HL-60 (cell line): Measurements from ENCODE around the gene MOCS3.

Experiments used
- DNase-seq, 2 experiments: peaks; one replicate each; pipeline ENCODE4 v3.0.0-alpha.2; 2010 to 2020; ENCODE audit warnings: low read depth in 1 of 2, low spot score in 1 of 2
- H3K27ac ChIP-seq: fragments of 250-450 bp; sonication (Bioruptor Pico); replicated peaks from 2 replicates; pipeline ENCODE4 v1.5.1; 2020; ENCODE audit warnings: mild to moderate bottlenecking, moderate library complexity
- H3K27me3 ChIP-seq: fragments of 250-450 bp; sonication (Bioruptor Pico); 2 replicates; pipeline ENCODE4 v1.5.1; 2021; ENCODE audit warnings: mild to moderate bottlenecking, moderate library complexity; ENCODE audit not compliant: insufficient read depth, poor library complexity, severe bottlenecking
- H3K4me3 ChIP-seq: replicated peaks from 2 replicates; pipeline ENCODE4 v1.5.1; 2011; ENCODE audit warnings: mild to moderate bottlenecking, control low read depth, low read length; ENCODE audit not compliant: insufficient read depth
- GABPA ChIP-seq: IDR thresholded peaks from 2 replicates; pipeline ENCODE4 v1.6.1; 2012; ENCODE audit warnings: low read depth
- POLR2AphosphoS5 ChIP-seq: IDR thresholded peaks from 2 replicates; pipeline ENCODE4 v1.6.1; 2012; ENCODE audit warnings: low read depth
- SPI1 ChIP-seq: IDR thresholded peaks from 2 replicates; pipeline ENCODE4 v1.6.1; 2012; ENCODE audit warnings: low read depth, mild to moderate bottlenecking, borderline replicate concordance
- TF ChIP-seq, protein P1 (sequence below): IDR thresholded peaks from one replicate; pipeline ENCODE4 v1.5.1; 2011; ENCODE audit warnings: low read length, control low read depth, inconsistent platforms; ENCODE audit not compliant: insufficient read depth
- TF ChIP-seq, protein P2 (sequence below): IDR thresholded peaks from 2 replicates; pipeline ENCODE4 v1.6.1; 2012; ENCODE audit warnings: low read depth; ENCODE audit not compliant: insufficient replicate concordance

MOCS3 gene

DNA sequence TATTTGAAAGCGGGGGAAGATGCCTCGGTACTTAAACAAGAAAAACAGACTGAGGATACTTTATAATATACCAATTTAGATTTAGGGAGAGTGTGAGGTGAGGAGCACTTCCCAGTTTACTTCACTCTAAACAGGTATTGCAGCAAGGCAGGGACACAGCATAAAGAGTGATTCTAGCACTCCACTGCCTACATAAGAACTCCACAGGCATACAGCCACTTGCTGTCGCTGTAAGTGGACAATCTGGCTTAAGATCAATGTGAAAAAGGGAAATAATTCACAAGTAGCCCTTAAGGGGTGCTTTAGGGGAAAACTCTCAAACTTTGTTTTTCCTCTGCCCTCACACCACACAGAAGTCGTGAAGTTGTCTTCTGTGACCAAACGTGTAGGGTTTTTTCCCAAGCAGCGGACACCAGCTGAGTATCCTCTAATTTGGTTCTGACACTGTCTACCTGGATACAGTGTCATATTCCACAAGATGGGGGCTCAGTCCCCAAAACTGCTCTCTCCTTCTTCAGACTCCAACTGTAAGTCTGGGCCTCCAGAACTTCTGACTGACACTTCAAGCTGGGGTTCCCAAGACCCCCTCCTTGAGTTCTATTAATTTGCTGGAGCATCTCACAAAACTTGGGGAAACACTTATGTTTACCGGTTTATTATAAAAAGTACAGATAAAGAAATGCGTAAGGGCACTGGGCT is 36.7 kb upstream of the MOCS3 start:
- H3K4me3 ChIP-seq: no peak overlapping the region
- H3K27me3 ChIP-seq: no peaks in the 10 kb centered on the region
- TF ChIP-seq, protein P1, sequence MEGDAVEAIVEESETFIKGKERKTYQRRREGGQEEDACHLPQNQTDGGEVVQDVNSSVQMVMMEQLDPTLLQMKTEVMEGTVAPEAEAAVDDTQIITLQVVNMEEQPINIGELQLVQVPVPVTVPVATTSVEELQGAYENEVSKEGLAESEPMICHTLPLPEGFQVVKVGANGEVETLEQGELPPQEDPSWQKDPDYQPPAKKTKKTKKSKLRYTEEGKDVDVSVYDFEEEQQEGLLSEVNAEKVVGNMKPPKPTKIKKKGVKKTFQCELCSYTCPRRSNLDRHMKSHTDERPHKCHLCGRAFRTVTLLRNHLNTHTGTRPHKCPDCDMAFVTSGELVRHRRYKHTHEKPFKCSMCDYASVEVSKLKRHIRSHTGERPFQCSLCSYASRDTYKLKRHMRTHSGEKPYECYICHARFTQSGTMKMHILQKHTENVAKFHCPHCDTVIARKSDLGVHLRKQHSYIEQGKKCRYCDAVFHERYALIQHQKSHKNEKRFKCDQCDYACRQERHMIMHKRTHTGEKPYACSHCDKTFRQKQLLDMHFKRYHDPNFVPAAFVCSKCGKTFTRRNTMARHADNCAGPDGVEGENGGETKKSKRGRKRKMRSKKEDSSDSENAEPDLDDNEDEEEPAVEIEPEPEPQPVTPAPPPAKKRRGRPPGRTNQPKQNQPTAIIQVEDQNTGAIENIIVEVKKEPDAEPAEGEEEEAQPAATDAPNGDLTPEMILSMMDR: no peak
- TF ChIP-seq GABPA (no peak), POLR2AphosphoS5 (no peak), SPI1 (no peak)
- TF ChIP-seq, protein P2, sequence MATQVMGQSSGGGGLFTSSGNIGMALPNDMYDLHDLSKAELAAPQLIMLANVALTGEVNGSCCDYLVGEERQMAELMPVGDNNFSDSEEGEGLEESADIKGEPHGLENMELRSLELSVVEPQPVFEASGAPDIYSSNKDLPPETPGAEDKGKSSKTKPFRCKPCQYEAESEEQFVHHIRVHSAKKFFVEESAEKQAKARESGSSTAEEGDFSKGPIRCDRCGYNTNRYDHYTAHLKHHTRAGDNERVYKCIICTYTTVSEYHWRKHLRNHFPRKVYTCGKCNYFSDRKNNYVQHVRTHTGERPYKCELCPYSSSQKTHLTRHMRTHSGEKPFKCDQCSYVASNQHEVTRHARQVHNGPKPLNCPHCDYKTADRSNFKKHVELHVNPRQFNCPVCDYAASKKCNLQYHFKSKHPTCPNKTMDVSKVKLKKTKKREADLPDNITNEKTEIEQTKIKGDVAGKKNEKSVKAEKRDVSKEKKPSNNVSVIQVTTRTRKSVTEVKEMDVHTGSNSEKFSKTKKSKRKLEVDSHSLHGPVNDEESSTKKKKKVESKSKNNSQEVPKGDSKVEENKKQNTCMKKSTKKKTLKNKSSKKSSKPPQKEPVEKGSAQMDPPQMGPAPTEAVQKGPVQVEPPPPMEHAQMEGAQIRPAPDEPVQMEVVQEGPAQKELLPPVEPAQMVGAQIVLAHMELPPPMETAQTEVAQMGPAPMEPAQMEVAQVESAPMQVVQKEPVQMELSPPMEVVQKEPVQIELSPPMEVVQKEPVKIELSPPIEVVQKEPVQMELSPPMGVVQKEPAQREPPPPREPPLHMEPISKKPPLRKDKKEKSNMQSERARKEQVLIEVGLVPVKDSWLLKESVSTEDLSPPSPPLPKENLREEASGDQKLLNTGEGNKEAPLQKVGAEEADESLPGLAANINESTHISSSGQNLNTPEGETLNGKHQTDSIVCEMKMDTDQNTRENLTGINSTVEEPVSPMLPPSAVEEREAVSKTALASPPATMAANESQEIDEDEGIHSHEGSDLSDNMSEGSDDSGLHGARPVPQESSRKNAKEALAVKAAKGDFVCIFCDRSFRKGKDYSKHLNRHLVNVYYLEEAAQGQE: no peak
- no peak overlapping the region for H3K27ac ChIP-seq
- DNase-seq: no peak

DNA sequence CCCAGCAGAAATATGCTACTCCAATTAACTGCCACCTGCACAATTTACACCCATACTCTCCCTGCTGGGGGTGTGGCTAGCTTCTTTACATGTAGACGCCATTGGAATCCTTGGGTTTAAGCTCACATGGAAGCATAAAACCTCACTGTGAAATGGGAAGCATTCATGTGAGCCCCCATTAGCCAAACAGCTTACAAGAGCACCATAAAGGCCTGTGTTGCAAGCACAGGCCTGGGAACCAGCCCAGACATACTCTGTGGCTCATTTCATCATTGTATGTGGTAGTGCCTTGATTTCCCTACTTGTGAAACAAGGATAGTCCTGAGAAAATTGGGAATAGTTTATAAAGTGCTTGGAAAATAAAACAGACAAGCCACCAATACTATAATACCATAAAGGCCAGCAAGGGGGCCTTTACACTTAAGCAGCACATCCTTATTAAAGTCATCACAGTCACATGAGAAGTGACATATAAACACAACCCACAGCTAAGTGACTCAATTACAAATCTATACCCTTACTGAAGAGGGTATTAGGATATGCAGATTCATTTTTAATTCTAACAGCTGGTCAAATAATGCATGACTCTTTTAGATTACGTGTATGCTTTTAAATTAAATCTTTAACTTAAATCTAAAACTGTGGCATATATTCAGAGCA is 34.2 kb upstream of the MOCS3 start:
- H3K27ac ChIP-seq: no peak overlapping the region
- TF ChIP-seq POLR2AphosphoS5: no peak
- TF ChIP-seq, protein P2: no peak
- TF ChIP-seq SPI1: no peak
- TF ChIP-seq, protein P1: no peak
- no peak for TF ChIP-seq GABPA

DNA sequence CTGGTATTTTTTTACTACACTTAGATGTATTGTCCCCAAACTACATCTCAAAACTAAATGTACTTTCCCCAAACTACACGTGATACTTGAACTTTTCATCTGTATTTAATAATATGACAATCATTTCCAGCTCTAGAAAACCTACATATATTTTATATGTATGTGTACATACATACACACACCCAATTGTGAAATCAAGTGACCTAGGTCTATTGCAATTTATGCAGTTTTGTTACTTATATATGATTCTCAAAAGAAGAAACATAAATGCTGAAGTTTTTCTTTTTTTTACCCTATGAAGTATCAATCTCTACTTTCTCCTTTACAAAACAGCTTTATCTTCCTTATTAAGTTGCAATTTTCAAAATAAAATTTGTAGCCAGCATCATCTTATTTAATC is 32.1 kb upstream of the MOCS3 start:
- TF ChIP-seq, protein P1: no peak
- TF ChIP-seq, protein P2: no peak
- TF ChIP-seq GABPA: no peak

More for the DNA sequence above, 34.2 kb upstream of the MOCS3 start:
- Histone ChIP-seq H3K27me3 (no peaks in the 10 kb centered on the region), H3K4me3 (no peak overlapping the region)
- no peak for DNase-seq

More for the DNA sequence above, 32.1 kb upstream of the MOCS3 start:
- no peak for DNase-seq
- H3K4me3 ChIP-seq: no peak overlapping the region
- no peak overlapping the region for H3K27ac ChIP-seq
- H3K27me3 ChIP-seq: no peaks in the 10 kb centered on the region
